Ishikawa (cell line): ENCODE results near the gene MYO15B.

Experiments
- CEBPB ChIP-seq: IDR thresholded peaks from 2 replicates; pipeline ENCODE4 v1.6.1; 2012
- CREB1 ChIP-seq: IDR thresholded peaks from 2 replicates; pipeline ENCODE4 v1.6.1; 2012; ENCODE audit warnings: low read depth
- EGR1 ChIP-seq: IDR thresholded peaks from 2 replicates; pipeline ENCODE4 v1.6.1; 2012
- EP300 ChIP-seq: IDR thresholded peaks from 2 replicates; pipeline ENCODE4 v1.6.1; 2012; ENCODE audit warnings: borderline replicate concordance
- FOXM1 ChIP-seq: IDR thresholded peaks from 2 replicates; pipeline ENCODE4 v1.6.1; 2012; ENCODE audit warnings: low read depth, borderline replicate concordance
- NFIC ChIP-seq: IDR thresholded peaks from 2 replicates; pipeline ENCODE4 v1.6.1; 2012
- RAD21 ChIP-seq: IDR thresholded peaks from 2 replicates; pipeline ENCODE4 v1.6.1; 2012; ENCODE audit warnings: low read depth
- REST ChIP-seq: IDR thresholded peaks from 2 replicates; pipeline ENCODE4 v1.6.1; 2012; ENCODE audit warnings: low read depth, mild to moderate bottlenecking
- TAF1 ChIP-seq: IDR thresholded peaks from 2 replicates; pipeline ENCODE4 v1.6.1; 2012; ENCODE audit warnings: low read depth, mild to moderate bottlenecking
- TCF12 ChIP-seq: IDR thresholded peaks from 2 replicates; pipeline ENCODE4 v1.6.1; 2012; ENCODE audit warnings: low read depth
- TEAD4 ChIP-seq: IDR thresholded peaks from 2 replicates; pipeline ENCODE4 v1.6.1; 2012
- YY1 ChIP-seq: IDR thresholded peaks from 2 replicates; pipeline ENCODE4 v1.6.1; 2012; ENCODE audit warnings: low read depth
- ZBTB7A ChIP-seq: IDR thresholded peaks from 2 replicates; pipeline ENCODE4 v1.6.1; 2012; ENCODE audit warnings: low read depth
- TF ChIP-seq, protein P1 (sequence below): IDR thresholded peaks from 2 replicates; pipeline ENCODE4 v1.6.1; 2012
- TF ChIP-seq, protein P2 (sequence below): IDR thresholded peaks from 2 replicates; pipeline ENCODE4 v1.6.1; 2012

The MYO15B gene

GRCh38 chr17:75602644-75603043 is 15.0 kb downstream of the MYO15B start:
- no peak for TF ChIP-seq REST
- no peak for TF ChIP-seq RAD21
- TF ChIP-seq TEAD4: no peak
- TF ChIP-seq YY1: no peak

DNA sequence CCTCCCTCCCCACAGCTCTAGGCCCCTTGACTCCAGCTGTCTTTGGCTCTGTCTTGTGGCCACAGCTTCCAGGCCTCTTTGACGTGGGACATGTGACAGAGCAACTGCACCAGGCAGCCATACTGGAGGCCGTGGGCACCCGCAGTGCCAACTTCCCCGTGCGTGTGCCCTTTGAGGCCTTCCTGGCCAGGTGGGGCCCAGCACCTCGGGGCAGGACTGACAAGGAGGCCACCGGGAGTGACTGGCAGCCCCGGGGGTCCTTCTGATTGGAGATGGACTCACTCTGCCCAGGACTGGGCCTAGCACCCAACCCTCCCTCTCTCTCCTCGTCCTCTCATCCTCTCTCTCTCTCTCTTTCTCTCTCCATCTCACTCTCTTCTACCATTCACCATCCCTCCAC is 15.5 kb downstream of the MYO15B start:
- TF ChIP-seq FOXM1 (no peak), TAF1 (no peak), TEAD4 (no peak), EP300 (no peak), EGR1 (no peak), ZBTB7A (no peak), NFIC (no peak), CEBPB (no peak), RAD21 (no peak), CREB1 (no peak), TCF12 (no peak), YY1 (no peak), REST (no peak)
- TF ChIP-seq, protein P1, sequence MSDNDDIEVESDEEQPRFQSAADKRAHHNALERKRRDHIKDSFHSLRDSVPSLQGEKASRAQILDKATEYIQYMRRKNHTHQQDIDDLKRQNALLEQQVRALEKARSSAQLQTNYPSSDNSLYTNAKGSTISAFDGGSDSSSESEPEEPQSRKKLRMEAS: no peak
- TF ChIP-seq, protein P2, sequence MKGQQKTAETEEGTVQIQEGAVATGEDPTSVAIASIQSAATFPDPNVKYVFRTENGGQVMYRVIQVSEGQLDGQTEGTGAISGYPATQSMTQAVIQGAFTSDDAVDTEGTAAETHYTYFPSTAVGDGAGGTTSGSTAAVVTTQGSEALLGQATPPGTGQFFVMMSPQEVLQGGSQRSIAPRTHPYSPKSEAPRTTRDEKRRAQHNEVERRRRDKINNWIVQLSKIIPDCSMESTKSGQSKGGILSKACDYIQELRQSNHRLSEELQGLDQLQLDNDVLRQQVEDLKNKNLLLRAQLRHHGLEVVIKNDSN: no peak

GRCh38 chr17:75604034-75604695 is 16.6 kb downstream of the MYO15B start:
- TF ChIP-seq EGR1: no peak
- TF ChIP-seq, protein P2: no peak
- TF ChIP-seq YY1: no peak
- no peak for TF ChIP-seq FOXM1
- no peak for TF ChIP-seq ZBTB7A
- no peak for TF ChIP-seq TAF1
- TF ChIP-seq REST: no peak
- TF ChIP-seq CEBPB: no peak
- no peak for TF ChIP-seq NFIC
- TF ChIP-seq CREB1: no peak

GRCh38 chr17:75605790-75606189 is 18.2 kb downstream of the MYO15B start:
- TF ChIP-seq TAF1: no peak
- no peak for TF ChIP-seq REST
- TF ChIP-seq, protein P1: no peak
- no peak for TF ChIP-seq FOXM1
- TF ChIP-seq EP300: no peak
- TF ChIP-seq EGR1: no peak
- TF ChIP-seq RAD21: no peak
- no peak for TF ChIP-seq CEBPB
- no peak for TF ChIP-seq TCF12
- TF ChIP-seq TEAD4: no peak
- no peak for TF ChIP-seq ZBTB7A
